Measurements from ENCODE around the gene TNK1. TPM values are rescaled to one million over a fixed set of nuclear protein-coding genes. Genes with fewer than 3 reads are reported as not detected.

The TNK1 gene
- polyA plus RNA-seq, 4 donors: 8.8 to 16.3 (median 10.7) TPM

DNA sequence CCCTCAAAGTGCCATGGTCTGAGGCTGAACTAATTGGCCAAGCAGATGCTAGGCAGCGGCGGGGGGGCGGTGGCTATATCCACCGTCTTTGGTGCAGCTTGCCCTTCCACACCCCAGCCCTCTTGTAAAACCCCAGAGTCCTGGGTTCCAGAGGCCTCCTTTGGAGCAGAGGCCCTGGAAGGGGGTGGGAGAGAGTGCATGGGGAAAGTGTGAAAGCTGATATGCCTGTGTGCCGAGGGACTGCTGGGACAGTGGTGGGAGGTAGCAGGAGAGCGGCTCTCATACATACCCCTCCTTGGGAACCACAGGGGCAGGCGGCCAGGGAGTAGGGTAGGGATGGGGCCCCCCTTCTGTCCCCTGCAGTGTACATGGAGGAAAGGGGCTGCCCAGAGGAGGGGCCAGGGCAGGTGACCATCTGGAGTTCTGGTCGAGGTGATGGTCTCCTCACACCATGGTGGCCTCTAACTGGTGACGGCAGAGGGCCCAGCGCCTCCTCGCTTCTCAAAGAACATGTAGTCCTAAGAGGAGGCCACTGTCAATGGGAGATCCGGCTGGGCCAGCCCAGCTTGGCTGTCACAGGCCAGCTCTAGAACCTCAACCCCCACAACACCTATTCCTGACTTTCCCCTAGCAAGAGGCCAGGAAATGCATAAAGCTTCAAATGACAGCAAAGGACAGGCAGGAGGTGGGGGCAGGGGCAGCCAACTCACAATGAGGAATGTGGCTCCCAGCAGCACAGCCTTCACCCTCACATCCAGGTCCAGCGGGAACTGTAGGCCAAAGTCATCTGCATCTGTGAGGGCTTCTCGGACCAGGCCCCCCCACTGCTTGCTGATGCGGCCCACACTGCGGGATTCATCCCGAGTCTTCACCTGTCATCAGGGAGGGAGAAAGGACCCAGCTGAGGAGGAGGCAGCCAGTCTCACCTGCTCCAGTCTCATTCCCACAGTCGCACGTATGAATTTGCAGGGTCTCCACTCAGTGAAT, 9.3 kb downstream of the TNK1 start:
- DNase-seq (no peak), FAIRE-seq (no peak)
- H3K9me3 ChIP-seq (ENCODE audit: control insufficient read depth in 2 of 2, insufficient read depth in 1 of 2, low read depth in 1 of 2, low read length in 1 of 2): no peaks in the 10 kb centered on the region
- H3K4me1 ChIP-seq (ENCODE audit: control insufficient read depth in 3 of 3, insufficient read depth in 2 of 3, low read depth in 1 of 3, low read length in 2 of 3): peaks cover 0 to 15% (median 0%) of the 10 kb centered on the region in 3 donors
- no peak overlapping the region for H3K4me3 ChIP-seq (ENCODE audit: low read depth in 1 of 3, low read length in 3 of 3)
- H3K27ac ChIP-seq (ENCODE audit: low read depth in 1 of 3, low read length in 2 of 3): no peak overlapping the region
- peaks cover 0 to 6% (median 0%) of the 10 kb centered on the region in 3 donors for H3K27me3 ChIP-seq (ENCODE audit: control insufficient read depth in 3 of 3, insufficient read depth in 3 of 3, low read length in 3 of 3)
- WGBS, 3 donors: 88 to 93% (median 88%) methylated on average over 19 of the region's 19 CpGs
- H3K36me3 ChIP-seq (ENCODE audit: control insufficient read depth in 3 of 3, insufficient read depth in 2 of 3, low read depth in 1 of 3, low read length in 3 of 3): peaks cover 4 to 62% (median 10%) of the 10 kb centered on the region in 3 donors

DNA sequence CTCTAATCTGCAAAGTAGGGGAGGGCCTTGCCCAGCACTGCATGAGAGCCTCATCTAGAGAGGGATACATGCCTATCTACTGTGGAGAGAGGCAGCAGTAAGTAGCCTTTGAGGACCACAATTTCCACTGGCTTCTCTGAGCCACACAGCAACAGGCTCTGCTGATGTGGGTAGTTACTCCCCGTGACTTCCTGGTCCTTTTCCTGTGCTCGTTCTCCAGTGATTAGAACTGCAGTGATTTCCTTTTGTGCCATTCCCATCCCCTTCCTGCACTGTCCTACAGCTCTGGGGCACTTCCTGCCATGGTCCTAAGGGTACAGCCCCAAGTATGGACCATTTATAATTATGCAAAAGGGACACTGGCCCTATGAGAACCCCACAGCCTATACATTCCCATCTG, 10.4 kb downstream of the TNK1 start:
- DNase-seq (no peak), FAIRE-seq (no peak)
- Histone ChIP-seq H3K4me3 (ENCODE audit: low read depth in 1 of 3, low read length in 3 of 3) (no peak overlapping the region), H3K36me3 (ENCODE audit: control insufficient read depth in 3 of 3, insufficient read depth in 2 of 3, low read depth in 1 of 3, low read length in 3 of 3) (peaks cover 4 to 57% (median 10%) of the 10 kb centered on the region in 3 donors), H3K4me1 (ENCODE audit: control insufficient read depth in 3 of 3, insufficient read depth in 2 of 3, low read depth in 1 of 3, low read length in 2 of 3) (peaks cover 0 to 15% (median 0%) of the 10 kb centered on the region in 3 donors), H3K27me3 (ENCODE audit: control insufficient read depth in 3 of 3, insufficient read depth in 3 of 3, low read length in 3 of 3) (peaks cover 0 to 6% (median 0%) of the 10 kb centered on the region in 3 donors), H3K9me3 (ENCODE audit: control insufficient read depth in 2 of 2, insufficient read depth in 1 of 2, low read depth in 1 of 2, low read length in 1 of 2) (no peaks in the 10 kb centered on the region), H3K27ac (ENCODE audit: low read depth in 1 of 3, low read length in 2 of 3) (no peak overlapping the region)
- 43 to 64% (median 63%) methylated on average over 2 of the region's 2 CpGs for WGBS, 3 donors

DNA sequence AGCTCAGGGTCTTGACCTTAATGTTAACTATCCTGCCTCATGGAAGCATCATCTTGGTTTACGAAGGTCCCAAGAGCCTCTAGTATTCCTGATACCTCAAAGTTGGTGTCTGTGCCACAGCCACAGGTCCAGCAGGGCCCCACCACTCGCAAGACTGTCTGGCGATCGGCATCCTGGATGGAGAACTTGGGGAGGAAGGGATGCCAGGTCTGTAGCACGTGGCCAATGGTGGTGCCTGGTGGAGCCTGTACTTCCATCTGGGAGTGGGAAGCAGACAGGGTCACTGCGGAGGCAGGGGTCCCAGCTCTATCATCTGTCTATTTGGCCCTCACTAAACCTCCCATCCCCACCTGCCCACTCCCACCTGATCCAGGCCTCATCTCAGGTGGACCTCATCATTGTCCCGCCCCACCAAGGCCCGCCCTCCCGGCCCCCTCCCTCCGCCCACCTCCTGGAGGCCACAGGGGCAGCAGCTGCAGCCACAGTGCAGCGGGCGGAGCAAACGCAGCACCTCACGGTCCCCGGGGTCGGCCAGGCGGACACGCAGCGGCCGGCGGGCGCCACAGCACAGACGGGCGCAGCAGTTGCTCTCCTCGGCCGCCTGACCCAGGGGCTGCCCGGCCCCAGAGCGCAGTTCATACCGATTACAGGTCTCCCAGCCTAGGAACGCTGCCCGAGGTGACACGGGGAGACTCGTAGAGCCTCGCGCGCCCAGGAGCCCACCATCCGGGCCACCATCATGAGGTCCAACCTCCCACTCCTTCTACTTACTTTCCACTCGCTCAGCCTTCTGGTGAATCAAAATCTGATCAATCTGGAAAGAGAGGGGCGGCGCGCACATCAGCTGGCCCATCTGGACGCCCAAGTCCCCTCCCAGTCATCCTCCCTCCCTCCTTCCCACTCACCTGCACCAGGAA, 12.1 kb downstream of the TNK1 start:
- Histone ChIP-seq H3K27ac (ENCODE audit: low read depth in 1 of 3, low read length in 2 of 3) (no peak overlapping the region), H3K27me3 (ENCODE audit: control insufficient read depth in 3 of 3, insufficient read depth in 3 of 3, low read length in 3 of 3) (peaks cover 0 to 6% (median 0%) of the 10 kb centered on the region in 3 donors), H3K4me3 (ENCODE audit: low read depth in 1 of 3, low read length in 3 of 3) (peak overlapping the region in 2 of 3 donors; percentile 64 to 83), H3K4me1 (ENCODE audit: control insufficient read depth in 3 of 3, insufficient read depth in 2 of 3, low read depth in 1 of 3, low read length in 2 of 3) (peaks cover 0 to 15% (median 0%) of the 10 kb centered on the region in 3 donors), H3K9me3 (ENCODE audit: control insufficient read depth in 2 of 2, insufficient read depth in 1 of 2, low read depth in 1 of 2, low read length in 1 of 2) (no peaks in the 10 kb centered on the region), H3K36me3 (ENCODE audit: control insufficient read depth in 3 of 3, insufficient read depth in 2 of 3, low read depth in 1 of 3, low read length in 3 of 3) (peaks cover 4 to 40% (median 5%) of the 10 kb centered on the region in 3 donors)
- 61 to 75% (median 63%) methylated on average over 20 to 42 of the region's 42 CpGs for WGBS, 3 donors
- DNase-seq: peak in 1 of 2 donors; percentile 32
- FAIRE-seq: no peak

DNA sequence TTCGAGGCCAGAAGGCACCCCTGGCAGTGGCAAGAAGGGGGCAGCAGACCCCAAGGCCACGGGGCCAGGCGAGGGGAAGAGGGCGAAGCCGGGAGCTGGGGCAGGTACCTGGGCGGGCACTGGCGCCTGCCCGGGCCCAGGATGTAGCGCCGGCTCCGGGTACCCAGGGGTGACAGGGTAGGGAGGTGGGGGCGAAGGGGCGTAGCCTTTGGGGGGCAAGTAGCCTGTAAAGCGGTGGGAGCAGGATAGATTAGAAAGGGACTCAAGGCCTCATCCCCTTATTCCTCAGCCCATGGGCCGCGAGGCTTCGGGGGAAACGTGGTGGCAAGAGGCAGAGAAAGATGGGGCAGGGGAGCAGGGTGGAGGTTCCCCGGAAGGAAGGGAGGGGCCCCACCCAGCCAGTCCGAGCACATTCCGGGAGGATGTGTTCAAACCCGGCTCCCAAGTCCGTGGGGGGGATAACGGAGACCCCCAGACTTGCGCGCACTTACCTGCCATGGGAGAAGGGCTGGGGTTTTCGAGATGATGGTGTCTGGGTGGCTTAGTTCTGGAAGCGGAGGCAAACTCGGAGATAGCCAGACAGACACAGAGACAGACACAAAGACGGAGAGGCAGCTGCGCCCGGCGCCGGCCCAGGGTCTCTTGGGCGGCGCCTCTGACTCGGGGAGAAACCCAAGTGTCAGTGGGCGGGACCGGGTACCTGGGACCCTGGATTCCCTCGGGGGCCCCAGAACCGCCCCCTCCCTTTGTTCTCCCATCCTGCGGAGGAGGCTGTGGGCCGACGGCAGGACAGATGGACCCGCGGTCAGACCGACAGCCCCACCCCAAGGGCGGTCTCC, 12.9 kb downstream of the TNK1 start:
- Histone ChIP-seq H3K4me1 (ENCODE audit: control insufficient read depth in 3 of 3, insufficient read depth in 2 of 3, low read depth in 1 of 3, low read length in 2 of 3) (peaks cover 0 to 15% (median 0%) of the 10 kb centered on the region in 3 donors), H3K27me3 (ENCODE audit: control insufficient read depth in 3 of 3, insufficient read depth in 3 of 3, low read length in 3 of 3) (peaks cover 0 to 6% (median 0%) of the 10 kb centered on the region in 3 donors), H3K9me3 (ENCODE audit: control insufficient read depth in 2 of 2, insufficient read depth in 1 of 2, low read depth in 1 of 2, low read length in 1 of 2) (no peaks in the 10 kb centered on the region), H3K36me3 (ENCODE audit: control insufficient read depth in 3 of 3, insufficient read depth in 2 of 3, low read depth in 1 of 3, low read length in 3 of 3) (peaks cover 3 to 31% (median 4%) of the 10 kb centered on the region in 3 donors), H3K4me3 (ENCODE audit: low read depth in 1 of 3, low read length in 3 of 3) (peak overlapping the region; percentile 64 to 83 (median 80)), H3K27ac (ENCODE audit: low read depth in 1 of 3, low read length in 2 of 3) (peak overlapping the region in 2 of 3 donors; percentile 53 to 78)
- FAIRE-seq (no peak), DNase-seq (peak in 1 of 2 donors; percentile 32)
- 2 to 5% (median 3%) methylated on average over 40 to 48 of the region's 48 CpGs for WGBS, 3 donors

DNA sequence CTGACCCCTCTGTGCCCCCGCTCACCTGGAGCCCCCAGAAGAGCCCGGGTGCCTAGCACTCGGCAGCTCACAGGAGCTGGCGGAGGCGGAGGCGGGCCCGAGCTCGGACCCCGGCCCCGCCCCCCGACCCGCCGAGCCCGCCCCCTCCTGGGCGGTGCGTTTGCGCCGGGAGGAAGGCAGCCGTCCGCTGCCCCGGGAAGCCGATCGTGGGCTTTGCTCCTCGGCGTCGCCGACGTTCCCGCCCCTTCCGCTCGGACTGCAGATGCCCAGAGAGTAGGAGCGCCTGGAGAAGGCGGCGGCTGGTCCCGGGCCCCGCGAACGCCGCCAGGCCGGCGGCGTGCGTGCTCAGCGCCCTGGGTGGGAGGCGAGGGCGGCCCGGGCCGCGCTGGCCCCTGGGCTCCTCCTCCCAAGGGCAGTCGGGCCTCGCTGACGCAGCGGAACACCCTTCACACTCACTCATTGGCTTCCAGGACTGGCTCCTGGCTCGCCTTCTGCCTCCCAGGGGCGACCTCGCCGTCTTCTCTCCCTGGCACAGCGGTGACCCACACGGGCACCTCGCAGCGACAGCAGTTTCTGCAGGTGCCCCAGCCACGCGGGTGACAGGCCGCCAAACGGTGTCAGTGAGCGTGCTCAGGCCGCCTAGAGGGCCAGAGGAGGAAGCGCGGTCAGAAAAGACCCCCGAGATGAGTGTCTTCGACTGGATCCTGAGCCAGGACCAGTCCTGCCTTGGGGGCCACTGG, 13.7 kb downstream of the TNK1 start, which contains the start of gene PLSCR3:
PLSCR3 (minus strand) TSS at position 74 of the 740 bp plus-strand sequence. CDS start 415 bp downstream, outside the sequence.
- Histone ChIP-seq H3K4me1 (ENCODE audit: control insufficient read depth in 3 of 3, insufficient read depth in 2 of 3, low read depth in 1 of 3, low read length in 2 of 3) (peaks cover 0 to 15% (median 0%) of the 10 kb centered on the region in 3 donors), H3K4me3 (ENCODE audit: low read depth in 1 of 3, low read length in 3 of 3) (peak within 1 kb of the TSS; percentile 64 to 83 (median 80)), H3K36me3 (ENCODE audit: control insufficient read depth in 3 of 3, insufficient read depth in 2 of 3, low read depth in 1 of 3, low read length in 3 of 3) (peaks cover 0 to 24% (median 4%) of the 10 kb centered on the region in 3 donors), H3K9me3 (ENCODE audit: control insufficient read depth in 2 of 2, insufficient read depth in 1 of 2, low read depth in 1 of 2, low read length in 1 of 2) (no peaks in the 10 kb centered on the region), H3K27ac (ENCODE audit: low read depth in 1 of 3, low read length in 2 of 3) (peak within 1 kb of the TSS; percentile 78 to 93 (median 92)), H3K27me3 (ENCODE audit: control insufficient read depth in 3 of 3, insufficient read depth in 3 of 3, low read length in 3 of 3) (peaks cover 0 to 6% (median 0%) of the 10 kb centered on the region in 3 donors)
- DNase-seq (peak; percentile 87 to 94), FAIRE-seq (no peak)
- 0 to 1% (median 0%) methylated on average over 32 to 71 of the region's 71 CpGs for WGBS, 3 donors

DNA sequence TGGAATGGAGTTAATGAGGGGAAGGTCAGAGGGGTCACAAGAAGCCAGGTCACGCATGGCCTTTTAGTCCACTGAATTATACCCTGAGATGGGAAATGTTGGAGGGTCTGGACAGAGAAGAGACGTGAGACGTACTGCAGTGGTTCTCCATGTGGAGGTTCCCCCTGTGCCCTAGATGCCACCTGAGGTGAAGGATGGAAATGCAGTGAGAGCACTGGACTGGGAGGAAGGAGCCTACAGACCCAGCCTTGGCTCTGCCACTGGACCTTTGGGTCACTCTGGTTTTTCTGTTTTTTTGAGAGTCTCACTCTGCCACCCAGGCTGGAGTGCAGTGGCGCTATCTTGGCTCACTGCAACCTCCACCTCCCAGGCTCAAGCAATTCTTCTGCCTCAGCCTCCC, 15.3 kb downstream of the TNK1 start:
- FAIRE-seq: no peak
- no peak for DNase-seq
- WGBS, 3 donors: 85 to 95% (median 91%) methylated on average over 4 of the region's 4 CpGs

DNA sequence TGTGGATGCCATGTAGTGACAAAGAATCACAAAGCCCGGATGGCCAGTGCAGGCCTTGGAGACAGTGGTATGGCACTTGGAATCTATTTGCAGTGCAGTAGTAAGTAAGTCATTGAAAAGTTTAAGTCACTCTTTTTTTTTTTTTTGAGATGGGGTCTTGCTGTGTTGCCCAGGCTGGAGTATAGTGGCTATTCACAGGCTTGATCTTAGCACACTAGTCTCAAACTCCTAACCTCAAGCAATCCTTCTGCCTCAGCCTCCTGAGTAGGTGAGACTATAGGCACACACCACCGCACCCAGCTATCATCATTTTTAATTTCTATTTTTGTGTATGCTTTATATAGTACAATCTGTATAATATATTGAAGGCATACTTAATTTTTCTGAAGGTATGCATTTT, 17.7 kb downstream of the TNK1 start:
- H3K27ac ChIP-seq (ENCODE audit: low read depth in 1 of 3, low read length in 2 of 3): no peak overlapping the region
- no peaks in the 10 kb centered on the region for H3K36me3 ChIP-seq (ENCODE audit: control insufficient read depth in 3 of 3, insufficient read depth in 2 of 3, low read depth in 1 of 3, low read length in 3 of 3)
- peaks cover 0 to under 1% (median 0%) of the 10 kb centered on the region in 3 donors for H3K27me3 ChIP-seq (ENCODE audit: control insufficient read depth in 3 of 3, insufficient read depth in 3 of 3, low read length in 3 of 3)
- no peaks in the 10 kb centered on the region for H3K9me3 ChIP-seq (ENCODE audit: control insufficient read depth in 2 of 2, insufficient read depth in 1 of 2, low read depth in 1 of 2, low read length in 1 of 2)
- FAIRE-seq (no peak), DNase-seq (no peak)
- WGBS, 3 donors: 90 to 94% (median 94%) methylated on average over 2 of the region's 2 CpGs
- H3K4me1 ChIP-seq (ENCODE audit: control insufficient read depth in 3 of 3, insufficient read depth in 2 of 3, low read depth in 1 of 3, low read length in 2 of 3): peaks cover 0 to 26% (median 7%) of the 10 kb centered on the region in 3 donors
- no peak overlapping the region for H3K4me3 ChIP-seq (ENCODE audit: low read depth in 1 of 3, low read length in 3 of 3)

More for the DNA sequence above, 15.3 kb downstream of the TNK1 start:
- no peak overlapping the region for H3K4me3 ChIP-seq (ENCODE audit: low read depth in 1 of 3, low read length in 3 of 3)
- no peak overlapping the region for H3K27ac ChIP-seq (ENCODE audit: low read depth in 1 of 3, low read length in 2 of 3)
- peaks cover 0 to 6% (median 0%) of the 10 kb centered on the region in 3 donors for H3K27me3 ChIP-seq (ENCODE audit: control insufficient read depth in 3 of 3, insufficient read depth in 3 of 3, low read length in 3 of 3)
- peaks cover 0 to 15% (median 0%) of the 10 kb centered on the region in 3 donors for H3K4me1 ChIP-seq (ENCODE audit: control insufficient read depth in 3 of 3, insufficient read depth in 2 of 3, low read depth in 1 of 3, low read length in 2 of 3)
- no peaks in the 10 kb centered on the region for H3K9me3 ChIP-seq (ENCODE audit: control insufficient read depth in 2 of 2, insufficient read depth in 1 of 2, low read depth in 1 of 2, low read length in 1 of 2)
- peaks cover 0 to 8% (median 0%) of the 10 kb centered on the region in 3 donors for H3K36me3 ChIP-seq (ENCODE audit: control insufficient read depth in 3 of 3, insufficient read depth in 2 of 3, low read depth in 1 of 3, low read length in 3 of 3)
